ENCODE measurements around the gene SLC16A12. TPM values are rescaled to one million over a fixed set of nuclear protein-coding genes. Genes with fewer than 3 reads are reported as not detected.
A peak's percentile ranks its signal among the peaks of the same experiment; 100 is the strongest.
"Not testable (repeated sequence)": the region's sequence is repeated elsewhere in the genome, so short reads cannot be mapped to it uniquely, and the experiment has no call there.

The SLC16A12 gene
- total RNA-seq, 1 experiment from 2014 or later = 0.77 TPM

DNA sequence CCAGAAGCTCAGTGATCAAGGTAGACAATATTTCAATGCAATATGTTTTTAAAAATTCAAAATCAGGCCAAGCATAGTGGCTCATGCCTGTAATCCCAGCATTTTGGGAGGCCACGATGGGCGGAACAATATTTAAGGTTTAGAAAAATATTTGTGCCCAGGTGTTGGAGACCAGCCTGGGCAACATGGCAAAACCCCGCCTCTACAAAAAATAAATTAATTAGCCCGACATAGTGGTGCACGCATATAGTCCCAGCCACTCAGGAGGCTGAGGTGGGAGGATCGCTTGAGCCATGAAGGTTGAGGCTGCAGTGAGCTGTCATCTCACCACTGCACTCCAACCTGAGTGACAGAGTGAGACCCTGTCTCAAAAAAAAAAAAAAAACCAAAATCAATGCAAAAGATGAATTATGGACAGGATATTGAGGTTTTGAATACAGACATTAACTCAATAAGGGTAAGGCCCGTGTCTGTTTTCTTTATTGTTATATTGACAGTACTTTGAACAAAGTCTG is 121.9 kb downstream of the SLC16A12 start:
- H3K79me1 ChIP-seq (ENCODE audit: insufficient read depth, low read depth, low read length, poor library complexity, severe bottlenecking) = no peaks in the 10 kb centered on the region
- H3K4me2 ChIP-seq (ENCODE audit: insufficient read depth, insufficient read length, low read length) = peak overlapping the region; percentile 81
- peaks cover 2% of the 10 kb centered on the region; the same call in 1 of the 2 replicates for H3K27me3 ChIP-seq (ENCODE audit: insufficient read depth, low read length)
- no peak overlapping the region for H4K5ac ChIP-seq (ENCODE audit: insufficient read length, low read depth, low read length)
- H3K4me1 ChIP-seq (ENCODE audit: insufficient read depth, low read length) = no peaks in the 10 kb centered on the region; the same call in 1 of the 2 replicates
- no peak overlapping the region for H2BK12ac ChIP-seq (ENCODE audit: insufficient read length, low read depth, low read length)
- no peak overlapping the region for H4K8ac ChIP-seq (replicated peaks; ENCODE audit: insufficient read length, low read depth, low read length)
- no peak overlapping the region for H2BK15ac ChIP-seq (ENCODE audit: low read depth, low read length)
- H3K36me3 Mint-ChIP-seq (ENCODE audit: insufficient read depth in 1 of 3, low read depth in 3 of 3) = peaks cover 3 to 11% (median 9%) of the 10 kb centered on the region in 3 experiments; a peak in 6 of 7 replicates
- WGBS (ENCODE audit: extremely low coverage, insufficient read length, low lambda C conversion rate) = no CpG with 5 or more reads among the region's 7 CpGs
- no peak overlapping the region for H3T11ph ChIP-seq (ENCODE audit: low read length)
- no peak overlapping the region for H2AK5ac ChIP-seq (ENCODE audit: insufficient read length, low read length)
- H3K56ac ChIP-seq (ENCODE audit: insufficient read length, low read depth, low read length) = no peak overlapping the region
- H3K14ac ChIP-seq (ENCODE audit: insufficient read depth, low read length) = no peak overlapping the region
- H3K23ac ChIP-seq (ENCODE audit: insufficient read length, low read depth, low read length) = no peak overlapping the region
- no peaks in the 10 kb centered on the region for H3K9me3 ChIP-seq (ENCODE audit: control insufficient read depth, low read depth, low read length)
- H4K20me1 ChIP-seq (ENCODE audit: control insufficient read depth, insufficient read depth, insufficient read length) = no peaks in the 10 kb centered on the region
- no peak overlapping the region for H3K4ac ChIP-seq (ENCODE audit: low read depth, low read length)
- H4K91ac ChIP-seq (ENCODE audit: insufficient read length, low read depth, low read length) = no peak overlapping the region
- no peak overlapping the region for H3K27ac Mint-ChIP-seq
- H3K4me1 Mint-ChIP-seq = peaks cover 14 to 16% of the 10 kb centered on the region in 2 experiments
- H2BK5ac ChIP-seq (ENCODE audit: insufficient read length, low read length) = no peak overlapping the region
- no peak overlapping the region for H2BK20ac ChIP-seq (ENCODE audit: low read depth, low read length, poor library complexity, severe bottlenecking)
- no peaks in the 10 kb centered on the region for H3K79me2 ChIP-seq (ENCODE audit: insufficient read depth, low read length)
- no peak for DNase-seq
- no peak overlapping the region for H2BK120ac ChIP-seq (ENCODE audit: low read depth, low read length, poor library complexity, severe bottlenecking)
- peak overlapping the region; percentile 89 to 93; a peak in 4 of 5 replicates for H3K4me3 Mint-ChIP-seq
- H3K23me2 ChIP-seq (ENCODE audit: insufficient read length, low read depth, low read length, poor library complexity, severe bottlenecking) = peaks cover 9% of the 10 kb centered on the region
- H3K27ac ChIP-seq (ENCODE audit: insufficient read length, low read depth, low read length) = no peak overlapping the region
- no peak overlapping the region for H3K18ac ChIP-seq (ENCODE audit: insufficient read length, low read depth, low read length)
- peaks cover 4 to 9% of the 10 kb centered on the region in 2 experiments; a peak in 4 of 5 replicates for H3K9me3 Mint-ChIP-seq
- TF ChIP-seq, protein P1, sequence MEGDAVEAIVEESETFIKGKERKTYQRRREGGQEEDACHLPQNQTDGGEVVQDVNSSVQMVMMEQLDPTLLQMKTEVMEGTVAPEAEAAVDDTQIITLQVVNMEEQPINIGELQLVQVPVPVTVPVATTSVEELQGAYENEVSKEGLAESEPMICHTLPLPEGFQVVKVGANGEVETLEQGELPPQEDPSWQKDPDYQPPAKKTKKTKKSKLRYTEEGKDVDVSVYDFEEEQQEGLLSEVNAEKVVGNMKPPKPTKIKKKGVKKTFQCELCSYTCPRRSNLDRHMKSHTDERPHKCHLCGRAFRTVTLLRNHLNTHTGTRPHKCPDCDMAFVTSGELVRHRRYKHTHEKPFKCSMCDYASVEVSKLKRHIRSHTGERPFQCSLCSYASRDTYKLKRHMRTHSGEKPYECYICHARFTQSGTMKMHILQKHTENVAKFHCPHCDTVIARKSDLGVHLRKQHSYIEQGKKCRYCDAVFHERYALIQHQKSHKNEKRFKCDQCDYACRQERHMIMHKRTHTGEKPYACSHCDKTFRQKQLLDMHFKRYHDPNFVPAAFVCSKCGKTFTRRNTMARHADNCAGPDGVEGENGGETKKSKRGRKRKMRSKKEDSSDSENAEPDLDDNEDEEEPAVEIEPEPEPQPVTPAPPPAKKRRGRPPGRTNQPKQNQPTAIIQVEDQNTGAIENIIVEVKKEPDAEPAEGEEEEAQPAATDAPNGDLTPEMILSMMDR (conservative IDR thresholded peaks at IDR 0.05) = no peak
- peaks cover 27% of the 10 kb centered on the region for H3K27me3 Mint-ChIP-seq (ENCODE audit: low read depth)
- H2AFZ ChIP-seq (ENCODE audit: low read length) = no peak overlapping the region
- no peak overlapping the region for H3K9ac ChIP-seq (ENCODE audit: extremely low read depth, insufficient read length, low read length)

GRCh38 chr10:89412276-89412675 is 123.1 kb downstream of the SLC16A12 start:
- not testable (repeated sequence) for H3K4ac ChIP-seq (ENCODE audit: low read depth, low read length); H3K23me2 ChIP-seq (ENCODE audit: insufficient read length, low read depth, low read length, poor library complexity, severe bottlenecking); H3K4me1 ChIP-seq (ENCODE audit: insufficient read depth, low read length); H2BK5ac ChIP-seq (ENCODE audit: insufficient read length, low read length); DNase-seq; H3K9ac ChIP-seq (ENCODE audit: extremely low read depth, insufficient read length, low read length); H4K91ac ChIP-seq (ENCODE audit: insufficient read length, low read depth, low read length); H3K79me1 ChIP-seq (ENCODE audit: insufficient read depth, low read depth, low read length, poor library complexity, severe bottlenecking); H2BK20ac ChIP-seq (ENCODE audit: low read depth, low read length, poor library complexity, severe bottlenecking); H3K9me3 ChIP-seq (ENCODE audit: control insufficient read depth, low read depth, low read length); H3K4me2 ChIP-seq (ENCODE audit: insufficient read depth, insufficient read length, low read length); H3K9me3 Mint-ChIP-seq; H2BK120ac ChIP-seq (ENCODE audit: low read depth, low read length, poor library complexity, severe bottlenecking); H3K14ac ChIP-seq (ENCODE audit: insufficient read depth, low read length); H3K27ac Mint-ChIP-seq; H3K23ac ChIP-seq (ENCODE audit: insufficient read length, low read depth, low read length); H2BK15ac ChIP-seq (ENCODE audit: low read depth, low read length); H3K27me3 ChIP-seq (ENCODE audit: insufficient read depth, low read length); H3K79me2 ChIP-seq (ENCODE audit: insufficient read depth, low read length); H2AFZ ChIP-seq (ENCODE audit: low read length); H3K4me3 Mint-ChIP-seq; H3K18ac ChIP-seq (ENCODE audit: insufficient read length, low read depth, low read length); H3K27ac ChIP-seq (ENCODE audit: insufficient read length, low read depth, low read length); H3T11ph ChIP-seq (ENCODE audit: low read length); H4K20me1 ChIP-seq (ENCODE audit: control insufficient read depth, insufficient read depth, insufficient read length); H2AK5ac ChIP-seq (ENCODE audit: insufficient read length, low read length); H4K5ac ChIP-seq (ENCODE audit: insufficient read length, low read depth, low read length); H4K8ac ChIP-seq (replicated peaks; ENCODE audit: insufficient read length, low read depth, low read length); H2BK12ac ChIP-seq (ENCODE audit: insufficient read length, low read depth, low read length); H3K56ac ChIP-seq (ENCODE audit: insufficient read length, low read depth, low read length)
- Mint-ChIP-seq H3K4me1 (peaks cover 8 to 11% of the 10 kb centered on the region in 2 experiments), H3K27me3 (ENCODE audit: low read depth) (peaks cover 27% of the 10 kb centered on the region), H3K36me3 (ENCODE audit: insufficient read depth in 1 of 3, low read depth in 3 of 3) (peaks cover 3 to 16% (median 9%) of the 10 kb centered on the region in 3 experiments; a peak in 6 of 7 replicates)
- WGBS (ENCODE audit: extremely low coverage, insufficient read length, low lambda C conversion rate) = no CpG with 5 or more reads among the region's 10 CpGs

All from H9 (cell line).